Measurements from ENCODE around the gene BPTF.

DNA sequence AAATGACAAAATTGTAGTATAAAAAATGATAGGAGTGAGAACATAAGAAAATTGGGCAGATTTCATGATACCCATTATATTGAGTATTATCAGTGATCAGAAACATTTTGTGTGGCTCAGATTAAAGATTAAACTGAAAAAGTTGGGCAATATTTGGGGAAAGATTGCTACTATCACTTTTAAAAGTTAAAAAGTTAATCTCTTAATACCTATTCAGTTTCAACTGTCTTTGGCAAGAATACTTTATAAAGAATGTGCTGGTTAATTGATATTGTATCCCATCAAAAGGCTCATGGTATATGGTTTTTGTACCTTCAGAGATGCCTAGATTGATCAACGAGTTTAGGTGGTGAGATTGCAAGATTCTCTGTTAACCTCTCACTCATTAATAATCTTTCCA, 55.8 kb downstream of the BPTF start:
- TF ChIP-seq CTCF (conservative IDR thresholded peaks at IDR 0.05) = no peak
- no peak for TF ChIP-seq ZFX (IDR thresholded peaks at IDR 0.05)

Data from C4-2B (cell line).